A673 (cell line): ENCODE results near the gene TMEM121B. TPM values are rescaled to one million over a fixed set of nuclear protein-coding genes. Genes with fewer than 3 reads are reported as not detected.

Experiments
- BruUV-seq: library from RNA; stranded (reverse); fragments of 400-500 nt; replicated peaks from 2 replicates; lab custom pipeline; 2021; lab: Mats Ljungman, UMichigan
- CTCF ChIA-PET: fragments of 300-600 bp; sonication (Branson Sonifier 250); formaldehyde crosslinking; loops from one replicate; lab custom pipeline; 2022; ENCODE audit warnings: antibody characterized with exemption; lab: Charles Lee
- POLR2A ChIA-PET: fragments of 300-600 bp; sonication (Branson Sonifier 250); formaldehyde crosslinking; loops from one replicate; lab custom pipeline; 2022; ENCODE audit warnings: antibody characterized with exemption; ENCODE audit not compliant: low non-redundant PET; lab: Charles Lee
- DNase-seq: peaks from one replicate; pipeline ENCODE4 v3.0.0-alpha.2; 2015; ENCODE audit warnings: low spot score
- H3K27ac ChIP-seq: fragments of 200-600 bp; sonication (generic); 2 replicates; pipeline ENCODE4 v1.5.1; 2016; ENCODE audit warnings: mixed run types, low read depth, mild to moderate bottlenecking, mixed read lengths, antibody characterized with exemption, low read length; ENCODE audit not compliant: poor library complexity, severe bottlenecking
- H3K27me3 ChIP-seq: fragments of 200-600 bp; sonication (generic); replicated peaks from 2 replicates; pipeline ENCODE4 v1.6.1; 2017; ENCODE audit warnings: mixed run types, low read depth, mild to moderate bottlenecking, mixed read lengths, antibody characterized with exemption, low read length; ENCODE audit not compliant: insufficient read depth, poor library complexity
- H3K36me3 ChIP-seq: fragments of 200-600 bp; sonication (generic); 2 replicates; pipeline ENCODE4 v1.6.1; 2016; ENCODE audit warnings: mixed run types, mild to moderate bottlenecking, mixed read lengths, antibody characterized with exemption, low read length; ENCODE audit not compliant: insufficient read depth, poor library complexity, severe bottlenecking
- H3K4me1 ChIP-seq: fragments of 200-600 bp; sonication (generic); 2 replicates; pipeline ENCODE4 v1.6.1; 2017; ENCODE audit warnings: mixed run types, mild to moderate bottlenecking, mixed read lengths, antibody characterized with exemption, low read length; ENCODE audit not compliant: insufficient read depth, poor library complexity, severe bottlenecking
- H3K4me3 ChIP-seq: fragments of 200-600 bp; sonication (generic); 2 replicates; pipeline ENCODE4 v1.5.1; 2016; ENCODE audit warnings: low read depth, mixed run types, mild to moderate bottlenecking, mixed read lengths, low read length; ENCODE audit not compliant: poor library complexity, severe bottlenecking
- H3K9me3 ChIP-seq: fragments of 200-600 bp; sonication (generic); 2 replicates; pipeline ENCODE4 v1.6.1; 2016; ENCODE audit warnings: mixed run types, low read depth, mild to moderate bottlenecking, mixed read lengths, antibody characterized with exemption, low read length; ENCODE audit not compliant: poor library complexity, severe bottlenecking
- CTCF ChIP-seq: fragments of 300-800, 200-600 bp; sonication (generic); conservative IDR thresholded peaks from 2 replicates; pipeline ENCODE4 v1.5.1; 2017; ENCODE audit warnings: low read depth, mild to moderate bottlenecking, antibody characterized with exemption, low read length, moderate library complexity, mixed read lengths
- EZH2 ChIP-seq: fragments of 200-600 bp; sonication (generic); IDR thresholded peaks from 2 replicates; pipeline ENCODE4 v1.6.1; 2017; ENCODE audit warnings: borderline replicate concordance, low read depth, mild to moderate bottlenecking, mixed read lengths, antibody characterized with exemption, low read length; ENCODE audit not compliant: poor library complexity, severe bottlenecking
- intact Hi-C: fragments of 100-400 bp; cut with micrococcal nuclease; formaldehyde crosslinking; loops from one replicate; pipeline ENCODE4 v1.10.0; 2022; ENCODE audit not compliant: unreplicated experiment
- total RNA-seq: library from RNA; stranded (reverse); gene quantifications from 2 replicates; pipeline ENCODE4 v1.2.3, GENCODE V29; 2021

The TMEM121B gene
- total RNA-seq, 1 experiment from 2014 or later = 2.5 TPM

- no peak for DNase-seq
- no peak for TF ChIP-seq EZH2
- no peak for TF ChIP-seq CTCF
- Histone ChIP-seq H3K27me3 (no peaks in the 10 kb centered on the region), H3K27ac (no peak overlapping the region), H3K36me3 (peaks cover 34% of the 10 kb centered on the region), H3K4me1 (no peaks in the 10 kb centered on the region), H3K9me3 (no peaks in the 10 kb centered on the region), H3K4me3 (no peak overlapping the region)
- POLR2A ChIA-PET = no interaction called here
- BruUV-seq = no TSS peak
- intact Hi-C loops = no loop called here
- CTCF ChIA-PET = no interaction called here
These were observed 24.0 kb upstream of the TMEM121B start for GRCh38 chr22:17145021-17145680.

GRCh38 chr22:17143826-17144225 is 22.7 kb upstream of the TMEM121B start:
- intact Hi-C loops = no loop called here
- no peak for DNase-seq
- Histone ChIP-seq H3K27me3 (no peaks in the 10 kb centered on the region), H3K4me3 (no peak overlapping the region), H3K36me3 (peaks cover 36% of the 10 kb centered on the region), H3K27ac (no peak overlapping the region), H3K9me3 (no peaks in the 10 kb centered on the region), H3K4me1 (no peaks in the 10 kb centered on the region)
- no TSS peak for BruUV-seq
- ChIA-PET CTCF (no interaction called here), POLR2A (no interaction called here)
- TF ChIP-seq CTCF (no peak), EZH2 (no peak)

- Histone ChIP-seq H3K4me1 (no peaks in the 10 kb centered on the region), H3K27ac (no peak overlapping the region), H3K4me3 (no peak overlapping the region), H3K36me3 (peaks cover 43% of the 10 kb centered on the region), H3K27me3 (no peaks in the 10 kb centered on the region), H3K9me3 (no peaks in the 10 kb centered on the region)
- BruUV-seq = no TSS peak
- ChIA-PET CTCF (no interaction called here), POLR2A (no interaction called here)
- intact Hi-C loops = no loop called here
- DNase-seq = no peak
- TF ChIP-seq CTCF (no peak), EZH2 (no peak)
These were observed 21.9 kb upstream of the TMEM121B start for GRCh38 chr22:17143101-17143500.
